Measurements from ENCODE around the gene TCL1B. TPM values are rescaled to one million over a fixed set of nuclear protein-coding genes. Genes with fewer than 3 reads are reported as not detected.
A peak's percentile ranks its signal among the peaks of the same experiment; 100 is the strongest.
"Not testable (repeated sequence)": the region's sequence is repeated elsewhere in the genome, so short reads cannot be mapped to it uniquely, and the experiment has no call there.

Gene TCL1B
- total RNA-seq, 1 donor from 2014 or later = 4.1 TPM

GRCh38 chr14:95701846-95702221 lies 15.6 kb downstream of the TCL1B start:
- peak; percentile 10 for DNase-seq (ENCODE audit: low spot score)

- no peak for DNase-seq (ENCODE audit: low spot score)
Measured at GRCh38 chr14:95703341-95703740, 17.1 kb downstream of the TCL1B start.

- DNase-seq (ENCODE audit: low spot score) = no peak
Measured at GRCh38 chr14:95703805-95704204, 17.6 kb downstream of the TCL1B start.

GRCh38 chr14:95705518-95705917 lies 19.3 kb downstream of the TCL1B start:
- no peak for DNase-seq (ENCODE audit: low spot score)

- DNase-seq (ENCODE audit: low spot score) = no peak
Measured at GRCh38 chr14:95707327-95707726, 21.1 kb downstream of the TCL1B start.

- no peak for DNase-seq (ENCODE audit: low spot score)
Measured at GRCh38 chr14:95710106-95710505, 23.9 kb downstream of the TCL1B start.

- no peak for DNase-seq (ENCODE audit: low spot score)
Measured at GRCh38 chr14:95711476-95712176, 25.4 kb downstream of the TCL1B start.

- DNase-seq (ENCODE audit: low spot score) = no peak
Measured at GRCh38 chr14:95712398-95712797, 26.2 kb downstream of the TCL1B start.

GRCh38 chr14:95713596-95714371 lies 27.6 kb downstream of the TCL1B start, which contains the start of gene TCL1A:
TCL1A (minus strand) TSS chr14:95714125; CDS start chr14:95714066, 59 bp downstream.
- no peak for DNase-seq (ENCODE audit: low spot score)

- DNase-seq (ENCODE audit: low spot score) = no peak
Measured at GRCh38 chr14:95722525-95723190, 36.4 kb downstream of the TCL1B start.

GRCh38 chr14:95725685-95726336 lies 39.6 kb downstream of the TCL1B start:
- DNase-seq (ENCODE audit: low spot score) = no peak

GRCh38 chr14:95727056-95727700 lies 41.0 kb downstream of the TCL1B start:
- no peak for DNase-seq (ENCODE audit: low spot score)

- DNase-seq (ENCODE audit: low spot score) = not testable (repeated sequence)
Measured at GRCh38 chr14:95729402-95730028, 43.3 kb downstream of the TCL1B start.

- DNase-seq (ENCODE audit: low spot score) = no peak
Measured at GRCh38 chr14:95730126-95730525, 43.9 kb downstream of the TCL1B start.

GRCh38 chr14:95733212-95733611 lies 47.0 kb downstream of the TCL1B start:
- no peak for DNase-seq (ENCODE audit: low spot score)

- no peak for DNase-seq (ENCODE audit: low spot score)
Measured at GRCh38 chr14:95739356-95739755, 53.1 kb downstream of the TCL1B start.

GRCh38 chr14:95741038-95741490 lies 54.8 kb downstream of the TCL1B start:
- peak; percentile 67 for DNase-seq (ENCODE audit: low spot score)

- no peak for DNase-seq (ENCODE audit: low spot score)
Measured at GRCh38 chr14:95741781-95742180, 55.6 kb downstream of the TCL1B start.

All from umbilical cord (tissue), 2 donors.